PC-9 (cell line): ENCODE measurements around the gene GAGE10. TPM values are rescaled to one million over a fixed set of nuclear protein-coding genes. Genes with fewer than 3 reads are reported as not detected.

Experiments
- BruUV-seq: library from RNA; stranded (reverse); fragments of 400-500 nt; replicated peaks from 2 replicates; lab custom pipeline; 2021; lab: Mats Ljungman, UMichigan
- CTCF ChIA-PET: fragments of 300-600 bp; sonication (Branson Sonifier 250); formaldehyde crosslinking; loops from one replicate; lab custom pipeline; 2022; ENCODE audit warnings: antibody characterized with exemption; lab: Charles Lee
- POLR2A ChIA-PET: fragments of 300-600 bp; sonication (Branson Sonifier 250); formaldehyde crosslinking; loops from one replicate; lab custom pipeline; 2022; ENCODE audit warnings: antibody characterized with exemption; ENCODE audit not compliant: unreplicated experiment; lab: Charles Lee
- DNase-seq, 2 experiments: peaks; one replicate each; pipeline versions ENCODE4 v3.0.0 to v3.0.0-alpha.2; 2015 to 2022; ENCODE audit warnings: mixed read lengths in 1 of 2
- H2AFZ ChIP-seq: fragments of 200-600 bp; sonication (generic); 2 replicates; pipeline ENCODE4 v1.8.1; 2017; ENCODE audit warnings: antibody characterized with exemption
- H3F3A ChIP-seq: fragments of 200-600 bp; sonication (generic); 2 replicates; pipeline ENCODE4 v1.8.1; 2017; ENCODE audit warnings: antibody characterized with exemption, mild to moderate bottlenecking, low read depth; ENCODE audit not compliant: insufficient read depth
- H3K27ac ChIP-seq: fragments of 200-600 bp; sonication (generic); 2 replicates; pipeline ENCODE4 v1.6.1; 2016; ENCODE audit warnings: mixed run types
- H3K27me3 ChIP-seq: fragments of 200-600 bp; sonication (generic); 2 replicates; pipeline ENCODE4 v1.6.1; 2016; ENCODE audit warnings: low read depth, mixed run types; ENCODE audit not compliant: insufficient read depth
- H3K36me3 ChIP-seq: fragments of 200-600 bp; sonication (generic); 2 replicates; pipeline ENCODE4 v1.6.1; 2016; ENCODE audit warnings: low read depth, mixed run types
- H3K4me1 ChIP-seq: fragments of 200-600 bp; sonication (generic); replicated peaks from 2 replicates; pipeline ENCODE4 v1.6.1; 2016; ENCODE audit warnings: mixed run types; ENCODE audit not compliant: insufficient read depth
- H3K4me2 ChIP-seq: fragments of 200-600 bp; sonication (generic); 2 replicates; pipeline ENCODE4 v1.6.1; 2017; ENCODE audit warnings: mixed run types
- H3K4me3 ChIP-seq: fragments of 200-600 bp; sonication (generic); 2 replicates; pipeline ENCODE4 v1.6.1; 2016; ENCODE audit warnings: mixed run types
- H3K79me2 ChIP-seq: fragments of 200-600 bp; sonication (generic); 2 replicates; pipeline ENCODE4 v1.6.1; 2017; ENCODE audit warnings: low read depth, mixed run types
- H3K9me2 ChIP-seq: fragments of 200-600 bp; sonication (generic); 2 replicates; pipeline ENCODE4 v1.8.1; 2017; ENCODE audit warnings: mild to moderate bottlenecking; ENCODE audit not compliant: insufficient read depth
- H3K9me3 ChIP-seq: fragments of 200-600 bp; sonication (generic); 2 replicates; pipeline ENCODE4 v1.8.1; 2016; ENCODE audit warnings: low read depth; ENCODE audit not compliant: insufficient read depth
- H4K20me1 ChIP-seq: fragments of 200-600 bp; sonication (generic); 2 replicates; pipeline ENCODE4 v1.8.1; 2017; ENCODE audit not compliant: insufficient read depth
- EZH2 ChIP-seq: fragments of 200-600 bp; sonication (generic); IDR thresholded peaks from 2 replicates; pipeline ENCODE4 v1.8.0; 2017; ENCODE audit warnings: antibody characterized with exemption, low read depth
- intact Hi-C: fragments of 100-400 bp; cut with micrococcal nuclease; formaldehyde crosslinking; loops from one replicate; pipeline ENCODE4 v1.10.0; 2022; ENCODE audit not compliant: unreplicated experiment
- total RNA-seq: library from RNA; stranded (reverse); gene quantifications from 2 replicates; pipeline ENCODE4 v1.2.3, GENCODE V29; 2021
- TF ChIP-seq, protein P1 (sequence below): fragments of 200-600 bp; sonication (generic); conservative IDR thresholded peaks from 2 replicates; pipeline ENCODE4 v1.6.1; 2017; ENCODE audit warnings: mixed run types, antibody characterized with exemption, mild to moderate bottlenecking, moderate library complexity

GAGE10 gene
- total RNA-seq, 1 experiment from 2014 or later, result not detected

DNA sequence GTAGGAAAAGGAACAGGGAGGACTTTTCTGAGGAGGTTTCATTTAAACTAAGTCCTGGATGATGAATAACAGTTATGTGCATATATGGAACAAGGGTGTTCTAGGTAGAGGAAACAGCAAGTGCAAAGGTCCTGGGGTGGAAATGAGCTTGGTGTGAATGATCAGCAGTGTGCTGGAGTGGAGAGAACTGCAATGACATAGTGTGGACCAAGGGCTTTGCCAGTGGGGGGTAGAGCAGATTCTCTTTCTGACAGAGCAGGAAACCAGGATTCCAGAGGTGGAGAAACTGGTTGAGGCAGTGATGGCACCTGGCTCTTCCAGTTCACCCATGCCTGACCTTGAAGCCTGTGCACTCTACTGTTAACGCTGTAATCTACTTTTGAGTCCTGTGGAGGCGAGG, 32.1 kb upstream of the GAGE10 start:
- H3K4me3 ChIP-seq, result no peak overlapping the region; the same call in 1 of the 2 replicates

DNA sequence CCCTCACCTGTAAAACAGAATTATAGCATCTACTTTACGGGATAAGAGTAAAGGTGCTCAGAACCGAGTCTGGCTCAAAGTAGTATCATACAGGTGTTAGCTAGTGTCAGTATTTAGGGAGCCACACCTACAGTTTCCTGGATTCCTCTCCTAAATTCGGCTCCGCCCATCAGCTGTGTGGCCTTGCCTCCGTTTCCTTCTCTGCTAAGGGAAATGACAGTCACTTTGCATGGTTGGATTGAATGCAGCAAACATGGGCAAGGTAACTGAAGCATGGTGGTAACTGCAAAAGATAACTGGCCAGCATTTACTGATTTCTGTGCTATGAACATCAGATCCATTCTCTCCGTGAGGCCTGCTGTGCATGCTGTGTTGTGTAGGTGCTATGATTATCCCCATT, 31.0 kb upstream of the GAGE10 start:
- Histone ChIP-seq H3K9me2 (no peaks in the 10 kb centered on the region), H3K4me2 (no peak overlapping the region), H4K20me1 (no peaks in the 10 kb centered on the region), H3K9me3 (no peaks in the 10 kb centered on the region), H3K79me2 (no peaks in the 10 kb centered on the region), H3K36me3 (no peaks in the 10 kb centered on the region), H3K4me1 (peaks cover 6% of the 10 kb centered on the region; the same call in 1 of the 2 replicates), H3F3A (no peaks in the 10 kb centered on the region), H3K27ac (no peak overlapping the region), H2AFZ (no peak overlapping the region), H3K27me3 (no peaks in the 10 kb centered on the region), H3K4me3 (no peak overlapping the region)
- no TSS peak for BruUV-seq
- DNase-seq, result no peak
- TF ChIP-seq EZH2, result no peak
- TF ChIP-seq, protein P1, sequence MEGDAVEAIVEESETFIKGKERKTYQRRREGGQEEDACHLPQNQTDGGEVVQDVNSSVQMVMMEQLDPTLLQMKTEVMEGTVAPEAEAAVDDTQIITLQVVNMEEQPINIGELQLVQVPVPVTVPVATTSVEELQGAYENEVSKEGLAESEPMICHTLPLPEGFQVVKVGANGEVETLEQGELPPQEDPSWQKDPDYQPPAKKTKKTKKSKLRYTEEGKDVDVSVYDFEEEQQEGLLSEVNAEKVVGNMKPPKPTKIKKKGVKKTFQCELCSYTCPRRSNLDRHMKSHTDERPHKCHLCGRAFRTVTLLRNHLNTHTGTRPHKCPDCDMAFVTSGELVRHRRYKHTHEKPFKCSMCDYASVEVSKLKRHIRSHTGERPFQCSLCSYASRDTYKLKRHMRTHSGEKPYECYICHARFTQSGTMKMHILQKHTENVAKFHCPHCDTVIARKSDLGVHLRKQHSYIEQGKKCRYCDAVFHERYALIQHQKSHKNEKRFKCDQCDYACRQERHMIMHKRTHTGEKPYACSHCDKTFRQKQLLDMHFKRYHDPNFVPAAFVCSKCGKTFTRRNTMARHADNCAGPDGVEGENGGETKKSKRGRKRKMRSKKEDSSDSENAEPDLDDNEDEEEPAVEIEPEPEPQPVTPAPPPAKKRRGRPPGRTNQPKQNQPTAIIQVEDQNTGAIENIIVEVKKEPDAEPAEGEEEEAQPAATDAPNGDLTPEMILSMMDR, result no peak
- intact Hi-C loops, result no loop called here
- ChIA-PET CTCF (no interaction called here), POLR2A (interaction anchor here (0.6 kb wide), 1 partner anchor 37 kb away, joined by 5 read pairs; no protein-coding TSS in a partner anchor)

More for the DNA sequence above, 32.1 kb upstream of the GAGE10 start:
- Histone ChIP-seq H3K9me2 (no peaks in the 10 kb centered on the region), H3K4me2 (peak overlapping the region; percentile 57), H2AFZ (no peak overlapping the region), H3K79me2 (no peaks in the 10 kb centered on the region), H4K20me1 (no peaks in the 10 kb centered on the region), H3F3A (no peaks in the 10 kb centered on the region), H3K27me3 (no peaks in the 10 kb centered on the region), H3K9me3 (no peaks in the 10 kb centered on the region), H3K4me1 (peaks cover 6% of the 10 kb centered on the region; the same call in 1 of the 2 replicates), H3K27ac (no peak overlapping the region), H3K36me3 (no peaks in the 10 kb centered on the region)
- TSS peak; percentile 28 for BruUV-seq
- TF ChIP-seq EZH2, result no peak
- TF ChIP-seq, protein P1, result no peak
- intact Hi-C loops, result no loop called here
- ChIA-PET CTCF (no interaction called here), POLR2A (no interaction called here)
- peak in 1 of 2 experiments; percentile 2 for DNase-seq

DNA sequence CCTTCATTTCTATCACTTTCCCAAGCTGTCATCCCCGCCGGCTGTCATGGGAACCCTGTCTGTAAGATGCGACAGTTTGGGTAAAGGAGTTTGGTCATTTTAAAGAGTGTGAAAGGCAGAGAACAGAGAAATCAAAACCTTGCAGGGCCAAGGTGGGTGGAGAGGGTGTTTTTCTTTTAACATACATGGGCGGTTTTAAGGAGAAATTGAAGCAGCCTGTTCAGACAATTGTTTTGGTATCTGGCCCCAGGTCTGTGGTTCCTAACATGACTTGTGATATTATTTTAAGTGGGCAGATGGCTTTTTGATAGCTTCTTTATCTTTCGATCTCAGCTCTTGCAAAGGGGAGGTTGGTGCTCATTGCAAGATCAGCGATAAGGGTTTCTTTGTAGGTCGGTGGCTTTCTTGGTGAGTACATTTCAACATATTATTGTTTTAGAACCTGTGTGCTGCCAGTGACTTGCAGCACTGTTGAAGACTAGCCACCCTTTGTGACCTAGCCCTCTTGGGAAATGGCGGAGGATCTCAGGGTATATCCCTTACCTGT, 30.2 kb upstream of the GAGE10 start:
- Histone ChIP-seq H3K4me1 (peaks cover 6% of the 10 kb centered on the region; the same call in 1 of the 2 replicates), H3K4me2 (no peak overlapping the region), H3K9me2 (no peaks in the 10 kb centered on the region), H3K36me3 (no peaks in the 10 kb centered on the region), H3F3A (no peaks in the 10 kb centered on the region), H3K9me3 (no peaks in the 10 kb centered on the region), H4K20me1 (no peaks in the 10 kb centered on the region), H3K27ac (no peak overlapping the region), H2AFZ (no peak overlapping the region), H3K79me2 (no peaks in the 10 kb centered on the region), H3K4me3 (no peak overlapping the region), H3K27me3 (no peaks in the 10 kb centered on the region)
- intact Hi-C loops, result no loop called here
- POLR2A ChIA-PET, result interaction anchor here (0.6 kb wide), 1 partner anchor 36 kb away, joined by 5 read pairs; no protein-coding TSS in a partner anchor
- no TSS peak for BruUV-seq
- CTCF ChIA-PET, result no interaction called here
- no peak for TF ChIP-seq EZH2
- TF ChIP-seq, protein P1, result no peak
- no peak for DNase-seq
